ENCODE results near the gene PTPRN2. TPM values are rescaled to one million over a fixed set of nuclear protein-coding genes. Genes with fewer than 3 reads are reported as not detected.

PTPRN2 gene
- total RNA-seq, 2 experiments from 2014 or later = 0.70 TPM; not detected in 1

DNA sequence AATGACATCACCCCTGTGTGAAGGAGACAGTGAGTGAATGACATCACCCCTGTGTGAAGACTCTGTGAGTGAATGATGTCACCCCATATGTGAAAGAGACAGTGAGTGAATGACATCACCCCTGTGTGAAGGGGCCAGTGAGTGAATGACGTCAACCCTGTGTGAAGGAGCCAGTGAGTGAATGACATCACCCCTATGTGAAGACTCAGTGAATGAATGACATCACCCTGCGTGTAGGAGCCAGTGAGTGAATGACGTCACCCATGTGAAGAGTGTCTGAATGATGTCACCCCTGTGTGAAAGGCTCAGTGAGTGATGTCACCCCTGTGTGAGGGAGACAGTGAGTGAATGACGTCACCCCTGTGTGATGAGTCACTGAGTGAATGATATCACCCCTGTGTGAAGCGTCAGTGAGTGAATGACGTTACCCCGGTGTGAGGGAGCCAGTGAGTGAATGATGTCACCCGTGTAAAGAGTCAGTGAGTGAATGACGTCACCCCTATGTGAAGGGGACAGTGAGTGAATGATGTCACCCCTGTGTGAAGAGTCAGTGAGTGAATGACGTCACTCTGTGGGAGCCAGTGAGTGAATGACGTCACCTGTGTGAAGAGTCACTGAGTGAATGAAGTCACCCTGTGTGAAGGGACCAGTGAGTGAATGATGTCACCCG, 478.1 kb downstream of the PTPRN2 start:
- intact Hi-C loops (cut with micrococcal nuclease; ENCODE audit: unreplicated experiment) = no loop called here
- TF ChIP-seq EZH2phosphoT487 (IDR thresholded peaks at IDR 0.05; ENCODE audit: borderline replicate concordance, low read depth, low read length) = no peak
- TF ChIP-seq, protein P1, sequence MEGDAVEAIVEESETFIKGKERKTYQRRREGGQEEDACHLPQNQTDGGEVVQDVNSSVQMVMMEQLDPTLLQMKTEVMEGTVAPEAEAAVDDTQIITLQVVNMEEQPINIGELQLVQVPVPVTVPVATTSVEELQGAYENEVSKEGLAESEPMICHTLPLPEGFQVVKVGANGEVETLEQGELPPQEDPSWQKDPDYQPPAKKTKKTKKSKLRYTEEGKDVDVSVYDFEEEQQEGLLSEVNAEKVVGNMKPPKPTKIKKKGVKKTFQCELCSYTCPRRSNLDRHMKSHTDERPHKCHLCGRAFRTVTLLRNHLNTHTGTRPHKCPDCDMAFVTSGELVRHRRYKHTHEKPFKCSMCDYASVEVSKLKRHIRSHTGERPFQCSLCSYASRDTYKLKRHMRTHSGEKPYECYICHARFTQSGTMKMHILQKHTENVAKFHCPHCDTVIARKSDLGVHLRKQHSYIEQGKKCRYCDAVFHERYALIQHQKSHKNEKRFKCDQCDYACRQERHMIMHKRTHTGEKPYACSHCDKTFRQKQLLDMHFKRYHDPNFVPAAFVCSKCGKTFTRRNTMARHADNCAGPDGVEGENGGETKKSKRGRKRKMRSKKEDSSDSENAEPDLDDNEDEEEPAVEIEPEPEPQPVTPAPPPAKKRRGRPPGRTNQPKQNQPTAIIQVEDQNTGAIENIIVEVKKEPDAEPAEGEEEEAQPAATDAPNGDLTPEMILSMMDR (conservative IDR thresholded peaks at IDR 0.05; ENCODE audit: low read length) = no peak
- POLR2A ChIA-PET = no interaction called here

GRCh38 chr7:158108646-158109293, 478.9 kb downstream of the PTPRN2 start:
- intact Hi-C loops (cut with micrococcal nuclease; ENCODE audit: unreplicated experiment) = no loop called here
- DNase-seq (ENCODE audit: low spot score) = no peak
- Histone ChIP-seq H3K4me1 (ENCODE audit: insufficient read depth, low read length, poor library complexity, severe bottlenecking) (no peaks in the 10 kb centered on the region), H2AFZ (ENCODE audit: low read length) (no peak overlapping the region), H4K20me1 (ENCODE audit: insufficient read depth, low read length) (no peaks in the 10 kb centered on the region), H3K4me2 (ENCODE audit: low read length) (no peak overlapping the region), H3K27ac (ENCODE audit: low read depth, low read length, poor library complexity, severe bottlenecking) (no peak overlapping the region), H3K36me3 (ENCODE audit: insufficient read depth, low read length) (no peaks in the 10 kb centered on the region), H3K79me2 (ENCODE audit: insufficient read depth, low read depth, low read length) (no peaks in the 10 kb centered on the region), H3K9me3 (ENCODE audit: low read length) (no peaks in the 10 kb centered on the region), H3K9me2 (ENCODE audit: insufficient read depth, low read length) (no peaks in the 10 kb centered on the region), H3K4me3 (ENCODE audit: low read depth, low read length, poor library complexity, severe bottlenecking) (no peak overlapping the region)
- no TSS peak for BruUV-seq (replicated peaks)
- ChIA-PET CTCF (ENCODE audit: unreplicated experiment) (no interaction called here), POLR2A (no interaction called here)
- TF ChIP-seq, protein P1 (conservative IDR thresholded peaks at IDR 0.05; ENCODE audit: low read length) = no peak
- no peak for TF ChIP-seq EZH2phosphoT487 (IDR thresholded peaks at IDR 0.05; ENCODE audit: borderline replicate concordance, low read depth, low read length)

More for the DNA sequence above, 478.1 kb downstream of the PTPRN2 start:
- no peak overlapping the region for H3K27ac ChIP-seq (ENCODE audit: low read depth, low read length, poor library complexity, severe bottlenecking)
- H3K9me3 ChIP-seq (ENCODE audit: low read length) = no peaks in the 10 kb centered on the region
- no peak overlapping the region for H2AFZ ChIP-seq (ENCODE audit: low read length)
- peak; percentile 1 for DNase-seq (ENCODE audit: low spot score)
- no peaks in the 10 kb centered on the region for H4K20me1 ChIP-seq (ENCODE audit: insufficient read depth, low read length)
- CTCF ChIA-PET (ENCODE audit: unreplicated experiment) = no interaction called here
- H3K4me2 ChIP-seq (ENCODE audit: low read length) = no peak overlapping the region
- no peaks in the 10 kb centered on the region for H3K9me2 ChIP-seq (ENCODE audit: insufficient read depth, low read length)
- no peaks in the 10 kb centered on the region for H3K36me3 ChIP-seq (ENCODE audit: insufficient read depth, low read length)
- no peaks in the 10 kb centered on the region for H3K4me1 ChIP-seq (ENCODE audit: insufficient read depth, low read length, poor library complexity, severe bottlenecking)
- BruUV-seq (replicated peaks) = no TSS peak
- no peaks in the 10 kb centered on the region for H3K79me2 ChIP-seq (ENCODE audit: insufficient read depth, low read depth, low read length)
- H3K4me3 ChIP-seq (ENCODE audit: low read depth, low read length, poor library complexity, severe bottlenecking) = no peak overlapping the region

DNA sequence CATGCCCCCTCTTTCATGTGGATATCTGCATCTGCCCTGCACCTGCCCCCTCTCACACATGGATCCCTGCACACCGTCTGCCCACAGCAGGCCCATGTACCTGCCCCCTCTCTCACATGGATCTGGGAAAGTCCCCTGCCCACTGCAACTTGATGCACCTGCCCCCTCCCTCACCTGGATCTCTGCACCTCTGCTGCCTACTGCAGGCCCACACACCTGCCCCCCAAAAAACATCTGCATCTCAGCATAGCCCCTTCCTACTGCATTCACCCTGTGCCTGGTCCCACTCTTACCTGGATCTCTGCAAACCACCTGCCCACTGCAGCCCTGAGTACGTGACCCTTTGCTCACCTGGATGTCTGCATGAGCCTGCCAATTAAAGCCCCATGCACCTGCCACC, 479.8 kb downstream of the PTPRN2 start:
- Histone ChIP-seq H3K4me3 (ENCODE audit: low read depth, low read length, poor library complexity, severe bottlenecking) (no peak overlapping the region), H3K4me1 (ENCODE audit: insufficient read depth, low read length, poor library complexity, severe bottlenecking) (no peaks in the 10 kb centered on the region), H3K4me2 (ENCODE audit: low read length) (no peak overlapping the region), H3K79me2 (ENCODE audit: insufficient read depth, low read depth, low read length) (no peaks in the 10 kb centered on the region), H3K36me3 (ENCODE audit: insufficient read depth, low read length) (no peaks in the 10 kb centered on the region), H2AFZ (ENCODE audit: low read length) (no peak overlapping the region), H3K9me3 (ENCODE audit: low read length) (no peaks in the 10 kb centered on the region), H4K20me1 (ENCODE audit: insufficient read depth, low read length) (no peaks in the 10 kb centered on the region), H3K27ac (ENCODE audit: low read depth, low read length, poor library complexity, severe bottlenecking) (no peak overlapping the region), H3K9me2 (ENCODE audit: insufficient read depth, low read length) (no peaks in the 10 kb centered on the region)
- DNase-seq (ENCODE audit: low spot score) = no peak
- intact Hi-C loops (cut with micrococcal nuclease; ENCODE audit: unreplicated experiment) = no loop called here
- TF ChIP-seq, protein P1 (conservative IDR thresholded peaks at IDR 0.05; ENCODE audit: low read length) = no peak
- TF ChIP-seq EZH2phosphoT487 (IDR thresholded peaks at IDR 0.05; ENCODE audit: borderline replicate concordance, low read depth, low read length) = no peak
- BruUV-seq (replicated peaks) = no TSS peak
- POLR2A ChIA-PET = no interaction called here
- CTCF ChIA-PET (ENCODE audit: unreplicated experiment) = no interaction called here

Measured in OCI-LY7 (cell line).